ENCODE results near the gene STBD1. TPM values are rescaled to one million over a fixed set of nuclear protein-coding genes. Genes with fewer than 3 reads are reported as not detected.

Gene STBD1
- total RNA-seq, 1 experiment from 2014 or later: 7.3 TPM

DNA sequence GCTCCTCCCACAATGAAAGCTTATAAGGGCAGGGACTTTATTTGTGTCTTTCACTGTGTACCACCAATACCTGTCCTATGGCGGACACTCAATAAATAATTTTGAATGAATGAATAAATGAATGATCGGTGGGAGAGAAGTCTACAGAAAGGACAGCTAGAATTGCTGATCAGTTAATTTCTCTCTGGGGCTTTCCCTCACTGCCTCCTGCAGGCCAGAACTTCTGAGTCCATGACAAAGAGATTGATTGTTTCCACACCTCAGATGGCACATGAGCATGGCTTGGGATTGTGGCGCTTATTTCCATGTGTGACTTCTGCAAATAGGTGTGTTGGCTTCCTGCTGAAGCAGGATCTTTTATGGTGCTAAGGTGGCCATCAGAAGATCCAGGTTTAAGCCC is 48.7 kb upstream of the STBD1 start:
- BruUV-seq (replicated peaks): no TSS peak

DNA sequence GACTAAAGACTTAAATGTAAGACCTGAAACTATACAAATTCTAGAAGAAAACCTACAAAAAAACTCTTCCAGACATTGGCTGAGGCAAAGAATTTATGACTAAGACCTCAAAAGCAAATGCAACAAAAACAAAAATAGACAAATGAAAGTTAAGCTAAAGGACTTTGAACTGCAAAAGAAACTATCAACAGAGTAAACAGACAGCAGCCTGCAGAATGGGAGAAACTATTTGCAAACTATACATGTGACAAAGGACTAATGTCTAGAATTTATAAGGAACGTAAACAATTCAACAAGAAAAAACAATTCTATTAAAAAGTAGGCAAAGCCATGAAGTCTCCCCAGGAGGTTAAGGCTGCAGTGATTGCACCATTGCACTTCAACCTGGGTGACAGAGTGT is 46.0 kb upstream of the STBD1 start:
- H3K4me3 ChIP-seq (ENCODE audit: low read length): no peak overlapping the region
- H3K36me3 ChIP-seq (ENCODE audit: low read depth, low read length): no peaks in the 10 kb centered on the region
- ATAC-seq (no peak), DNase-seq (no peak)
- H3K27ac ChIP-seq (ENCODE audit: low read length): no peak overlapping the region
- no peaks in the 10 kb centered on the region for H4K20me1 ChIP-seq (ENCODE audit: low read length)
- no peaks in the 10 kb centered on the region for H3K27me3 ChIP-seq (ENCODE audit: low read length)
- H3K9me3 ChIP-seq (ENCODE audit: low read length): no peaks in the 10 kb centered on the region
- intact Hi-C loops (cut with micrococcal nuclease): no loop called here
- ChIA-PET CTCF (interaction anchor here (0.7 kb wide), 1 partner anchor 131 kb away, joined by 4 read pairs; no protein-coding TSS in a partner anchor), POLR2A (ENCODE audit: unreplicated experiment) (no interaction called here)
- no peaks in the 10 kb centered on the region for H3K4me1 ChIP-seq (ENCODE audit: insufficient read depth, low read length)
- no peaks in the 10 kb centered on the region for H3K79me2 ChIP-seq (ENCODE audit: low read length)
- no peak overlapping the region for H2AFZ ChIP-seq (ENCODE audit: low read length)
- TF ChIP-seq EZH2 (IDR thresholded peaks at IDR 0.05; ENCODE audit: low read length, unreplicated experiment) (no peak), EZH2phosphoT487 (IDR thresholded peaks at IDR 0.05; ENCODE audit: borderline replicate concordance, low read length) (no peak)
- TF ChIP-seq, protein P1, sequence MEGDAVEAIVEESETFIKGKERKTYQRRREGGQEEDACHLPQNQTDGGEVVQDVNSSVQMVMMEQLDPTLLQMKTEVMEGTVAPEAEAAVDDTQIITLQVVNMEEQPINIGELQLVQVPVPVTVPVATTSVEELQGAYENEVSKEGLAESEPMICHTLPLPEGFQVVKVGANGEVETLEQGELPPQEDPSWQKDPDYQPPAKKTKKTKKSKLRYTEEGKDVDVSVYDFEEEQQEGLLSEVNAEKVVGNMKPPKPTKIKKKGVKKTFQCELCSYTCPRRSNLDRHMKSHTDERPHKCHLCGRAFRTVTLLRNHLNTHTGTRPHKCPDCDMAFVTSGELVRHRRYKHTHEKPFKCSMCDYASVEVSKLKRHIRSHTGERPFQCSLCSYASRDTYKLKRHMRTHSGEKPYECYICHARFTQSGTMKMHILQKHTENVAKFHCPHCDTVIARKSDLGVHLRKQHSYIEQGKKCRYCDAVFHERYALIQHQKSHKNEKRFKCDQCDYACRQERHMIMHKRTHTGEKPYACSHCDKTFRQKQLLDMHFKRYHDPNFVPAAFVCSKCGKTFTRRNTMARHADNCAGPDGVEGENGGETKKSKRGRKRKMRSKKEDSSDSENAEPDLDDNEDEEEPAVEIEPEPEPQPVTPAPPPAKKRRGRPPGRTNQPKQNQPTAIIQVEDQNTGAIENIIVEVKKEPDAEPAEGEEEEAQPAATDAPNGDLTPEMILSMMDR (conservative IDR thresholded peaks at IDR 0.05; ENCODE audit: low read depth, low read length): no peak
- H3K9ac ChIP-seq (ENCODE audit: low read length): no peak overlapping the region
- no TSS peak for BruUV-seq (replicated peaks)
- H3K9me2 ChIP-seq (replicated peaks; ENCODE audit: low read length): no peaks in the 10 kb centered on the region
- H3F3A ChIP-seq (ENCODE audit: low read length, unreplicated experiment): no peaks in the 10 kb centered on the region
- H3K4me2 ChIP-seq (ENCODE audit: low read length): no peak overlapping the region

More for the DNA sequence above, 48.7 kb upstream of the STBD1 start:
- Histone ChIP-seq H3K27ac (ENCODE audit: low read length) (no peak overlapping the region), H3K4me3 (ENCODE audit: low read length) (no peak overlapping the region), H3K4me2 (ENCODE audit: low read length) (no peak overlapping the region), H3K9ac (ENCODE audit: low read length) (no peak overlapping the region), H3K9me2 (replicated peaks; ENCODE audit: low read length) (no peaks in the 10 kb centered on the region), H4K20me1 (ENCODE audit: low read length) (no peaks in the 10 kb centered on the region), H2AFZ (ENCODE audit: low read length) (no peak overlapping the region), H3K79me2 (ENCODE audit: low read length) (no peaks in the 10 kb centered on the region), H3K4me1 (ENCODE audit: insufficient read depth, low read length) (no peaks in the 10 kb centered on the region), H3K36me3 (ENCODE audit: low read depth, low read length) (no peaks in the 10 kb centered on the region), H3F3A (ENCODE audit: low read length, unreplicated experiment) (no peaks in the 10 kb centered on the region), H3K9me3 (ENCODE audit: low read length) (no peaks in the 10 kb centered on the region), H3K27me3 (ENCODE audit: low read length) (no peaks in the 10 kb centered on the region)
- TF ChIP-seq, protein P1 (conservative IDR thresholded peaks at IDR 0.05; ENCODE audit: low read depth, low read length): no peak
- no peak for TF ChIP-seq EZH2 (IDR thresholded peaks at IDR 0.05; ENCODE audit: low read length, unreplicated experiment)
- intact Hi-C loops (cut with micrococcal nuclease): no loop called here
- no peak for ATAC-seq
- ChIA-PET CTCF (no interaction called here), POLR2A (ENCODE audit: unreplicated experiment) (no interaction called here)
- no peak for DNase-seq

DNA sequence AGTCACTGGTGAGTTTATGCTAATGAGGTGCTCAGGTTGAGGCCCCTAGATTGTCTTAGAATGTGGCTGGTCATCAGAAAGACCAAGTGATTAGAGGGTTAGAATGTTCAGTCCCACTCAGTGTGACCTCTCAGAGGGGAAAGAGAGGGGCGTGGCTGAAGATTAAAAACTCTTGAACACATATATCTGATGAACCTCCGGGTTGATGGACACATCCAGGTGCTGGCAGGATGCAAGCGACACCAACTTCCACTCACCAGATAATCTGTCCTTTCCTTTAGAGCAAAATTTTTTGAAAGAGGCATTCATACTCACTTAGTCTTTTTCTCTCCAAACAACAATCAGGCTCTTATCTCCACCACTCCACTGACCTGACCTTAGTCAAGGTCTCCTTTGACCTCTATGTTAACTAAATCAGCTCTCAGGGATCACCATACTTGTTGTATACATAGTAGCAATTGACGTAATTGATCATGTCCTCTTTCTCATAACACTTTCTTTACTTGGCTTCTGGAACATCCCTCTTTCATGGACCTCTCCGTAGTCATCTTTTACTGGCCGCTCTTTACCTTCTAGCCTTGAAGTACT is 40.8 kb upstream of the STBD1 start:
- Histone ChIP-seq H3K27me3 (ENCODE audit: low read length) (no peaks in the 10 kb centered on the region), H3K9me3 (ENCODE audit: low read length) (no peaks in the 10 kb centered on the region), H3K4me3 (ENCODE audit: low read length) (no peak overlapping the region), H2AFZ (ENCODE audit: low read length) (no peak overlapping the region), H3K79me2 (ENCODE audit: low read length) (no peaks in the 10 kb centered on the region), H3K27ac (ENCODE audit: low read length) (no peak overlapping the region), H3K4me2 (ENCODE audit: low read length) (no peak overlapping the region), H3K9ac (ENCODE audit: low read length) (no peak overlapping the region), H3K9me2 (replicated peaks; ENCODE audit: low read length) (no peaks in the 10 kb centered on the region), H3F3A (ENCODE audit: low read length, unreplicated experiment) (no peaks in the 10 kb centered on the region), H3K36me3 (ENCODE audit: low read depth, low read length) (no peaks in the 10 kb centered on the region), H3K4me1 (ENCODE audit: insufficient read depth, low read length) (no peaks in the 10 kb centered on the region), H4K20me1 (ENCODE audit: low read length) (no peaks in the 10 kb centered on the region)
- ATAC-seq: no peak
- intact Hi-C loops (cut with micrococcal nuclease): no loop called here
- no peak for DNase-seq
- POLR2A ChIA-PET (ENCODE audit: unreplicated experiment): no interaction called here
- CTCF ChIA-PET: no interaction called here
- BruUV-seq (replicated peaks): no TSS peak
- TF ChIP-seq EZH2phosphoT487 (IDR thresholded peaks at IDR 0.05; ENCODE audit: borderline replicate concordance, low read length) (no peak), EZH2 (IDR thresholded peaks at IDR 0.05; ENCODE audit: low read length, unreplicated experiment) (no peak)
- TF ChIP-seq, protein P1 (conservative IDR thresholded peaks at IDR 0.05; ENCODE audit: low read depth, low read length): no peak

Measured in PC-3 (cell line).